ENCODE data around the gene SNAI3. TPM values are rescaled to one million over a fixed set of nuclear protein-coding genes. Genes with fewer than 3 reads are reported as not detected.

The SNAI3 gene
- total and polyA plus RNA-seq, 9 of the 15 experiments (the other 6 are each of a cell fraction or from before 2014, with no cell fraction given), result 0.04 to 4.1 (median 0.80) TPM; not detected in 1

DNA sequence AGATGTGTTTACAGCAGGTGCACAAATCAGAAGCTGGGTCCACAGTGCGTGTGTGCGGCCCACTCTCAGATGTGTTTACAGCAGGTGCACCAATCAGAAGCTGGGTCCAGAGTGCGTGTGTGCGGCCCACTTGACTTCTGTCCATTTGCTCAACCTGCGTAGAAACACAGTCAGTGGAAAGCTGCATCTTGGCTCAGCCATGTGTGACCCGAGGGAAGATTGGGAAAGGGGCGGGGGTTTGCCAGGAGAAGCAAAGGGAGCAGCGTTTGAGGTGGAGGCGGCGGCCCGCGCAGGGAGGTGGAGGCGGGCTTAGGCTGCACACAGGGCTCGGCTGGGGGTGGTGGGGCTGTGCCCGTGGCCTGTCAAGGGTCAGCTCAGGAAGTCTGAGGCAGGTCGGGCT is 24.2 kb upstream of the SNAI3 start:
- Histone ChIP-seq H3K27me3 (ENCODE audit: control insufficient read depth in 2 of 2, insufficient read depth in 2 of 2, low read length in 2 of 2) (no peaks in the 10 kb centered on the region), H4K20me1 (replicated peaks; ENCODE audit: control insufficient read depth, insufficient read depth, low read length) (peaks cover 17% of the 10 kb centered on the region; the same call in 1 of the 2 replicates), H3K36me3 (ENCODE audit: control insufficient read depth, insufficient read depth, low read length) (peaks cover 74% of the 10 kb centered on the region; the same call in 2 of the 3 replicates), H3K4me2 (ENCODE audit: insufficient read depth, low read length) (no peak overlapping the region), H3K4me3 (no peak overlapping the region), H3K4me1 (replicated peaks in 1 of 2; ENCODE audit: control insufficient read depth in 2 of 2, insufficient read depth in 2 of 2, low read length in 2 of 2) (peaks cover 0 to 71% of the 10 kb centered on the region in 2 experiments; a peak in 3 of 5 replicates), H2AFZ (ENCODE audit: low read depth, low read length) (no peak overlapping the region), H3K9me1 (ENCODE audit: control insufficient read depth, insufficient read depth, low read length) (no peaks in the 10 kb centered on the region), H3K79me2 (ENCODE audit: control insufficient read depth, insufficient read depth, low read length) (peaks cover 52% of the 10 kb centered on the region), H3K27ac (ENCODE audit: extremely low read depth, low read depth, low read length) (no peak overlapping the region), H3K9me3 (replicated peaks; ENCODE audit: control insufficient read depth, insufficient read depth, low read depth, low read length) (no peaks in the 10 kb centered on the region), H3K9ac (ENCODE audit: insufficient read depth in 1 of 2, low read depth in 2 of 2, low read length in 2 of 2) (peak overlapping the region in 1 of 2 experiments; percentile 32; a peak in 1 of 4 replicates)
- ChIA-PET CTCF (ENCODE audit: low intra/inter-chr PET ratio) (no interaction called here), POLR2A (interaction anchor here (0.6 to 1.1 kb wide), 4 partner anchors 10 to 75 kb away, joined by 3 to 4 read pairs (median 3); partner anchors contain the start of gene PIEZO1)
- intact Hi-C loops (cut with micrococcal nuclease), result no loop called here
- no TSS peak for BruUV-seq (replicated peaks)
- ATAC-seq (no peak), FAIRE-seq (no peak), DNase-seq (ENCODE audit: extremely low read depth in 1 of 4, low spot score in 3 of 4) (no peak)
- WGBS (ENCODE audit: insufficient coverage, low coverage, missing lambda C conversion rate), result 74% methylated on average over 16 of the region's 16 CpGs
- in situ Hi-C loops (cut with MboI), result no loop called here
- TF ChIP-seq KAT7 (CRISPR knock-in tag; IDR thresholded peaks at IDR 0.05; ENCODE audit: borderline replicate concordance) (no peak), POLR2A (conservative IDR thresholded peaks at IDR 0.05) (no peak), MIER1 (IDR thresholded peaks at IDR 0.05; ENCODE audit: low read depth) (no peak), ZNF232 (CRISPR knock-in tag; IDR thresholded peaks at IDR 0.05) (no peak), ZNF408 (CRISPR knock-in tag; IDR thresholded peaks at IDR 0.05; ENCODE audit: low read depth) (no peak), WHSC1 (IDR thresholded peaks at IDR 0.05; ENCODE audit: low read length) (no peak), BDP1 (IDR thresholded peaks at IDR 0.05; ENCODE audit: insufficient read depth, insufficient read length) (no peak), IFI16 (CRISPR knock-in tag; IDR thresholded peaks at IDR 0.05) (no peak), ZC3H4 (CRISPR knock-in tag; IDR thresholded peaks at IDR 0.05; ENCODE audit: borderline replicate concordance) (no peak), ZFP30 (CRISPR knock-in tag; IDR thresholded peaks at IDR 0.05; ENCODE audit: borderline replicate concordance) (no peak), SRSF3 (IDR thresholded peaks at IDR 0.05; ENCODE audit: insufficient read depth, low read length) (no peak)
- TF ChIP-seq, protein P1, sequence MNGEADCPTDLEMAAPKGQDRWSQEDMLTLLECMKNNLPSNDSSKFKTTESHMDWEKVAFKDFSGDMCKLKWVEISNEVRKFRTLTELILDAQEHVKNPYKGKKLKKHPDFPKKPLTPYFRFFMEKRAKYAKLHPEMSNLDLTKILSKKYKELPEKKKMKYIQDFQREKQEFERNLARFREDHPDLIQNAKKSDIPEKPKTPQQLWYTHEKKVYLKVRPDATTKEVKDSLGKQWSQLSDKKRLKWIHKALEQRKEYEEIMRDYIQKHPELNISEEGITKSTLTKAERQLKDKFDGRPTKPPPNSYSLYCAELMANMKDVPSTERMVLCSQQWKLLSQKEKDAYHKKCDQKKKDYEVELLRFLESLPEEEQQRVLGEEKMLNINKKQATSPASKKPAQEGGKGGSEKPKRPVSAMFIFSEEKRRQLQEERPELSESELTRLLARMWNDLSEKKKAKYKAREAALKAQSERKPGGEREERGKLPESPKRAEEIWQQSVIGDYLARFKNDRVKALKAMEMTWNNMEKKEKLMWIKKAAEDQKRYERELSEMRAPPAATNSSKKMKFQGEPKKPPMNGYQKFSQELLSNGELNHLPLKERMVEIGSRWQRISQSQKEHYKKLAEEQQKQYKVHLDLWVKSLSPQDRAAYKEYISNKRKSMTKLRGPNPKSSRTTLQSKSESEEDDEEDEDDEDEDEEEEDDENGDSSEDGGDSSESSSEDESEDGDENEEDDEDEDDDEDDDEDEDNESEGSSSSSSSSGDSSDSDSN (IDR thresholded peaks at IDR 0.05; ENCODE audit: borderline replicate concordance in 1 of 2, low read depth in 2 of 2, low read length in 2 of 2), result no peak
- TF ChIP-seq, protein P2, sequence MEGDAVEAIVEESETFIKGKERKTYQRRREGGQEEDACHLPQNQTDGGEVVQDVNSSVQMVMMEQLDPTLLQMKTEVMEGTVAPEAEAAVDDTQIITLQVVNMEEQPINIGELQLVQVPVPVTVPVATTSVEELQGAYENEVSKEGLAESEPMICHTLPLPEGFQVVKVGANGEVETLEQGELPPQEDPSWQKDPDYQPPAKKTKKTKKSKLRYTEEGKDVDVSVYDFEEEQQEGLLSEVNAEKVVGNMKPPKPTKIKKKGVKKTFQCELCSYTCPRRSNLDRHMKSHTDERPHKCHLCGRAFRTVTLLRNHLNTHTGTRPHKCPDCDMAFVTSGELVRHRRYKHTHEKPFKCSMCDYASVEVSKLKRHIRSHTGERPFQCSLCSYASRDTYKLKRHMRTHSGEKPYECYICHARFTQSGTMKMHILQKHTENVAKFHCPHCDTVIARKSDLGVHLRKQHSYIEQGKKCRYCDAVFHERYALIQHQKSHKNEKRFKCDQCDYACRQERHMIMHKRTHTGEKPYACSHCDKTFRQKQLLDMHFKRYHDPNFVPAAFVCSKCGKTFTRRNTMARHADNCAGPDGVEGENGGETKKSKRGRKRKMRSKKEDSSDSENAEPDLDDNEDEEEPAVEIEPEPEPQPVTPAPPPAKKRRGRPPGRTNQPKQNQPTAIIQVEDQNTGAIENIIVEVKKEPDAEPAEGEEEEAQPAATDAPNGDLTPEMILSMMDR (IDR thresholded peaks at IDR 0.05 in 2 of 3, conservative IDR thresholded peaks at IDR 0.05 in 1 of 3; ENCODE audit: insufficient read depth in 2 of 3, low read depth in 1 of 3, low read length in 3 of 3), result no peak
- TF ChIP-seq, protein P3, sequence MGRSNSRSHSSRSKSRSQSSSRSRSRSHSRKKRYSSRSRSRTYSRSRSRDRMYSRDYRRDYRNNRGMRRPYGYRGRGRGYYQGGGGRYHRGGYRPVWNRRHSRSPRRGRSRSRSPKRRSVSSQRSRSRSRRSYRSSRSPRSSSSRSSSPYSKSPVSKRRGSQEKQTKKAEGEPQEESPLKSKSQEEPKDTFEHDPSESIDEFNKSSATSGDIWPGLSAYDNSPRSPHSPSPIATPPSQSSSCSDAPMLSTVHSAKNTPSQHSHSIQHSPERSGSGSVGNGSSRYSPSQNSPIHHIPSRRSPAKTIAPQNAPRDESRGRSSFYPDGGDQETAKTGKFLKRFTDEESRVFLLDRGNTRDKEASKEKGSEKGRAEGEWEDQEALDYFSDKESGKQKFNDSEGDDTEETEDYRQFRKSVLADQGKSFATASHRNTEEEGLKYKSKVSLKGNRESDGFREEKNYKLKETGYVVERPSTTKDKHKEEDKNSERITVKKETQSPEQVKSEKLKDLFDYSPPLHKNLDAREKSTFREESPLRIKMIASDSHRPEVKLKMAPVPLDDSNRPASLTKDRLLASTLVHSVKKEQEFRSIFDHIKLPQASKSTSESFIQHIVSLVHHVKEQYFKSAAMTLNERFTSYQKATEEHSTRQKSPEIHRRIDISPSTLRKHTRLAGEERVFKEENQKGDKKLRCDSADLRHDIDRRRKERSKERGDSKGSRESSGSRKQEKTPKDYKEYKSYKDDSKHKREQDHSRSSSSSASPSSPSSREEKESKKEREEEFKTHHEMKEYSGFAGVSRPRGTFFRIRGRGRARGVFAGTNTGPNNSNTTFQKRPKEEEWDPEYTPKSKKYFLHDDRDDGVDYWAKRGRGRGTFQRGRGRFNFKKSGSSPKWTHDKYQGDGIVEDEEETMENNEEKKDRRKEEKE (IDR thresholded peaks at IDR 0.05; ENCODE audit: borderline replicate concordance in 1 of 2, control insufficient read depth in 1 of 2, low read depth in 2 of 2, low read length in 1 of 2), result no peak

Measured in K562 (cell line).